NT2/D1 (cell line): ENCODE results near the gene FAXC.

Source experiments
- SUZ12 ChIP-seq: IDR thresholded peaks from 2 replicates; pipeline ENCODE4 v1.6.1; 2011; ENCODE audit not compliant: insufficient read length, insufficient read depth; ENCODE audit errors: extremely low read depth
- YY1 ChIP-seq: IDR thresholded peaks from 2 replicates; pipeline ENCODE4 v1.6.1; 2011; ENCODE audit not compliant: insufficient read length, insufficient read depth
- ZNF274 ChIP-seq: IDR thresholded peaks from 2 replicates; pipeline ENCODE4 v1.6.1; 2011; ENCODE audit warnings: mild to moderate bottlenecking, low read depth, low read length

DNA sequence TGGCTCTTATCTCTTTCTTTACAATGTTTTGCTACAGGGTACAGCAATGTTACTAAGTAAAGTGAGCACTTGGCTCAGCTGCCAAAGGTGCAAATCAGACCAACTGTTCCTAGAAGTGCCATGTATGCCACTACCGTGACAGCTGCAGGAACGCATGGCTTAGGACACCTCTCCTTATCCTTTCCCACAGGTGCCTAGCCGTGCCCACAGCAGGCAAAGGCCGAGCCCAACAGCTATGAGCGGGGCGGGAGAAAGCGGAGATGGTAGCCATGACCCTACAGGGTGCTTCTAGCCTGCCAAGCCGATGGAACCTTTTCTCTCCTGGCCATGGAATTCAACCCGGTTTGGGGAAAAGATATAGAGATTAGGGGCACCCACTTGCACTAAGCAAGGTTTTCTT is 97.1 kb downstream of the FAXC start:
- TF ChIP-seq ZNF274 (no peak), YY1 (no peak), SUZ12 (no peak)
